NOMO-1 (cell line): ENCODE measurements around the gene BCAS3.
"Not testable (repeated sequence)": the region's sequence is repeated elsewhere in the genome, so short reads cannot be mapped to it uniquely, and the experiment has no call there.

Experiments
- DNase-seq, 2 experiments: peaks; one replicate each; lab custom pipeline; 2025; ENCODE audit not compliant: unreplicated experiment in 2 of 2; lab: John Stamatoyannopoulos, UW

BCAS3 gene

DNA sequence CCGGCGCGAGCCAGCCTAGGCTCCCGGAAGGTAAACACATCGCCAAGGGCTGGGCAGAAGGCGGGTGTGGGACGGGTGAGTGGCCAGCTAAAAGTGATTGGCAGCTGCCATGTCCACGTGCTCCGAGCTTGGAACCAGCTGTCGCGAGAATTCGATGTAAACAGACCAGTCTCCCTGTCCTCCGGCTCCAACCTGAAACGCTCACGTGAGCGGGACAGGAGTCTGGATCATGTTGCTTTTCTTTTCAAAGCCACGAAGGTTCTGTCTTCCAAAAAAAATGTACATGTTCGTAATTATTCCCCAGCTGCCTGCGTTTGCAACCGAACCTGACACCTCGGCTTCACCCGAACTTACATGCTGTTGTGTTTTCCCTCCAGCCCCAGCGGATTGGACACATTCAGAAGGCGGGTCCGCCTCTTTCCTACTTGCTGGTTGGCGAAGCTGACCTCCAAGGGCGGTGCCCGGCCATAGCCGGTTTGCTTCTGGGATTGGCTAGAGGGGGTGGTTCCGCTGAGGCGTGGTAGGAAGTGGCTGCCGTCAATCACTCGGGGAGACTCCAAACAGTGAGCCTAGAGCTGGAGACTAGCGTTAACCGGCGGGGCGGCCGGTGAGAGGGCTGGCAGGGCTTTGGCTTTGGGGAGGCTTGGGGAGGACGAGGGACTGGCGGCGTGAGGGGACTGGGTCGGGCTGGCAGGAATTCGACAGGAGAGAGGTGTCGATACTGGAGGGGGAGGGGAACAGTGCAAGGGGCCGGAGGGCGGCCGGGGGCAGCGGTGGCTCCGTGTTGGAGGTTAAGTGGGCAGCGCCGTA, at the start of gene BCAS3:
BCAS3 (plus strand) TSS at position 544 of the 810 bp plus-strand sequence.
- DNase-seq: peak; percentile 96 to 99

DNA sequence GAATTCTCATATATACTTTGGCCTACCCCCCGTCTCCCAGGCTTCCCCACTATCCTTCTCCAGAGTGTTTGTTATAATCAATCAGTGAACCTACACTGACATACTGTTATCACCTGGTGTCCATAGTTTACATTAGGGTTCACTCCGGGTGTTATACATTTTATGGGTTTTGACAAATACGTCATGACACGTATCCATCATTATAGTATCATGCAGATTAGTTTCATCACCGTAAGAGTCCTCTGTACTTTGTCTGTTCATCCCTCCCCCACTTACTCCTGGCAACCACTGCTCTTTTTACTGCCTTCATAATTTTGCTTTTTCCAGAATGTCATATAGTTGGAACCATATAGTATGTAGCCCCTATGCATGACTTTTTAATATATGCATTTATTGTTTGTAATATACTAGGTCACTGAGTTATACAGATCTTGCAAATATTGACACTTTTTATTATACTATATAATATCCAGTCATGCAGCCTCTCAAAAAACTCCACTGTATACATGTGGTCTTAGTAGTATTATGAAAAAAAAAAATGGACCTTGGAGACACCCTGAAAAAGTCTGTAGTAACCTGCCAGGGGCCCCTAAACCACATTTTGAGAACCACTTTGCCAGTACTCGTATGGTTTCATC, 49.3 kb upstream of the BCAS3 start:
- DNase-seq: no peak

DNA sequence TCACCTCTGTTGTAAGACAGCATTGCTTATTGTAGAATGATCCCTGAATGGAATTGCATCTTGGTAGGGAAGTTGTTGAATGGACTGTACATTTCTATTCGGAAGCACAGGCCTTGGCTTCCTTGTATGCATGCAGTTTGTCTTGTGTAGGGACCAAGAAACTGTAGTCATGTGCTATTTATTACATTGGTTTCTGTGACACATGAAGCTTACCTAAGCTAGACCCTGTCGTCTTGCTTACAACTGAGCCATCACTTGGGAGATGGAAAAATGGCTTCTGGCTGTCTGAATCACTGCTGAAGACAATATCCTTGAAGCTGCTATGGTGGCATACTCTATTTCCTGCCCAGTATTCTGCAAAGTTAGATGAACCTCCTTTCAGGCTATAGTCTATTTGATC, 48.5 kb upstream of the BCAS3 start:
- no peak for DNase-seq

DNA sequence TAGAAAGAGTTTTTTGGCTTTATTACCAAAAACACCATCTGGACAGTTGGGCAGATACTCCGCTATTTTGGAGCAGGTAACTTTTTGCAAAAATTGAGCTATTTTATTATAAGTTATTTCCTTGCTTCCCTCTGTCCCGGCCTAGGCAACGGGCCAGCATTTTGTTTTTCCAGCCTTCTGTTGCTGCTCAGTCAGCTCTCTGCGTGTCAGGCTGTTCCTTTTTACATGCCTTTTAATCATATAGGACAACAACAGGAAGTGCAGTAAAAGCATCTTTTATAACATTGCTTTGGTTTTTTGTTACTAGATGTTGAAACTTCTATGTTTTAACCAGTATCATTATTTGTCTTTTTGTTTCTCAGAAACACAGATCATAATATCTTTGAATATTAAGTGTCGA, 47.3 kb upstream of the BCAS3 start:
- DNase-seq: no peak

DNA sequence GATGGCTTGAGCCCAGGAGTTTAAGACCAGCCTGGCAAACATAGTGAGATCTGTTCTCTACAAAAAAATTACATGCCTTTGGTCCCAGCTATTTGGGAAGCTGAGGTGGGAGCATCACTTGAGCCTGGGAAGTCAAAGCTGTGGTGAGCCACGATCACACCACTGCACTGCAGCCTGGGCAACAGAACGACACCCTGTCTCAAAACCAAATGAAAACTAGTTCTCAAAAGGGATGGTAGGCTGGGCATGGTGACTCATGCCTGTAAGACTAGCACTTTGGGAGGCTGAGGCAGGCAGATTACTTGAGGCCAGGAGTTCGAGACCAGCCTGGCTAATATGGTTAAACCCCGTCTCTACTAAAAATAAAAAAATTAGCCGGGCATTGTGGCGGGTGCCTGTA, 46.5 kb upstream of the BCAS3 start:
- DNase-seq: no peak

DNA sequence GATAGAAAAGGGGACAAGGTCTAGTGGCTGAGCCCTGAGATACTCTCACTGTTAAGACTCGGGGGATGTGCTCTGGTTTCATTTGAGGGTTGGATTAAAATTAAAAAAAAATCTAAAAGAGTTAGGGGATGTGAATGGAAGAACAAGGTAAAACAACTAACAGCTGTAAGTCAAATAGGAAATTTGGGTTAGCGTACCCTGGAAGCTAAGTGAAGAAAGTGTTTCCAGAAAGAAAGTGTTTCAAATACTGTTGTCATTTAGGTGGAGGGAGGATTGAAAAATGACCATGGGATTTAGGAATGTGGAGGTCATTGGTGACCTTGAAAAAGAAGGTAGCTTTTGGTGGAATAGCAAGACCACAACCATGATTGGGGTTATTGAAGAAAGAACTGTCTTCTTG, 40.0 kb upstream of the BCAS3 start:
- DNase-seq: no peak

DNA sequence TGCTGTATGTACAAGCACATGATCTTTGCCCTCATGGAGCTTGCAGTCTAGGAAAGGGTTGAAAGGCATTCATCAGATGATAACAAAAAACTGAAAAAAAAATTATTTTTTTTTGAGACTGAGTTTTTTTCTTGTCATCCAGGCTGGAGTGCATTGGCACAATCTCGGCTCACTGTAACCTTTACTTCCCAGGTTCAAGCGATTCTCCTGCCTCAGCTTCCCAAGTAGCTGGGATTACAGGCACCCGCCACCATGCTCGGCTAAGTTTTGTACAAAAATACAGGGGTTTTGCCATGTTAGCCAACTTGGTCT, 38.7 kb upstream of the BCAS3 start:
- DNase-seq: no peak

DNA sequence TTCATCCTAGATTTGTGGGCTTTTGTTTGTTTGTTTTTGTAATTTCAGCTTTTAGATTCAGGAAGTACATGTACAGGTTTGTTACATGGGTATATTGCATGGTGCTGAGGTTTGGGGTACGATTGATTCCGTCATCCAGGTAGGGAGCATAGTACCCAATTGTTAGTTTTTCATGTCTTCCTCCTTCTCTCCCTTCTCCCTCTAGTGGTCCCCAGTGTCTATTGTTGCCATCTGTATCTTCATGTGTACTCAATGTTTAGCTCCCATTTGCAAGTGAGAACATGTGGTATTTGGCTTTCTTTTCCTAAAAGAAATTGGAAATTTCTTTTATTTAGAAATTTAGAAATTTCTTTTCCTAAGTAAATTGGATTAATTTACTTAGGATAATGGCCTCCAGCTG, 37.1 kb upstream of the BCAS3 start:
- no peak for DNase-seq

DNA sequence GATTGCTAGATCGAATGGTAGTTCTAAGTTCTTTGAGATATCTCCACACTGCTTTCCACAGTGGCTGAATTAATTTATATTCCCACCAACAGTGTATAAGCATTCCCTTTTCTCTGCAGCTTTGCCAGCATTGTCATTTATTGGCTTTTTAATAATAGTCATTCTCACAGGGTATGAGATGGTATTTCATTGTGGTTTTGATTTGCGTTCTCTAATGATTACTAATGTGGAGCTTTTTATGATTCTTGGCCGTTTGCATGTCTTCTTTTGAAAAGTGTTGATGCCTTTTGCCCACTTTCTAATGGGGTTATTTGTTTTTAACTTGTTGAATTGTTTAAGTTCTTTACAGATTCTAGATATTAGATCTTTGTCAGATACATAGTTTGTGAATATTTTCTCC, 36.5 kb upstream of the BCAS3 start:
- no peak for DNase-seq

DNA sequence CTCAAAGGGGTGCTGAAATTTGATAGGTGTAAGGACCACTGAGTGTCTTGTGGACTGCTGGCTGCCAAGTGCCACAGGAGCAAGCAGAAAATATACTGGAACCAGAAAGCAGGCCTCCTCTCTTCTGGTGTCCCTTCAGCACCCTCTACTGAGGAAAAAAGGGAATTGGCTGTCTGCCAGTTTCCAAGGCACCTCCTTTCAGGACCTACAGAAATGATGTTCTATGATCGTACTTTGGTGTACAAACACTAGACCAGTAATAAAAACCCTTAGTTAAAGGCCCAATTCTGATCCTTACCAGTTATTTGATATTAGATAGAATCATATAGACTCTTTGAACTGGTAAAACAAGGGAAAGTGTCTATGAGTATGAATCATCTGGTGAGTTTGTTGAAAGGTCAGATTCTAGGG, 35.8 kb upstream of the BCAS3 start:
- peak; percentile 27 to 32 for DNase-seq

DNA sequence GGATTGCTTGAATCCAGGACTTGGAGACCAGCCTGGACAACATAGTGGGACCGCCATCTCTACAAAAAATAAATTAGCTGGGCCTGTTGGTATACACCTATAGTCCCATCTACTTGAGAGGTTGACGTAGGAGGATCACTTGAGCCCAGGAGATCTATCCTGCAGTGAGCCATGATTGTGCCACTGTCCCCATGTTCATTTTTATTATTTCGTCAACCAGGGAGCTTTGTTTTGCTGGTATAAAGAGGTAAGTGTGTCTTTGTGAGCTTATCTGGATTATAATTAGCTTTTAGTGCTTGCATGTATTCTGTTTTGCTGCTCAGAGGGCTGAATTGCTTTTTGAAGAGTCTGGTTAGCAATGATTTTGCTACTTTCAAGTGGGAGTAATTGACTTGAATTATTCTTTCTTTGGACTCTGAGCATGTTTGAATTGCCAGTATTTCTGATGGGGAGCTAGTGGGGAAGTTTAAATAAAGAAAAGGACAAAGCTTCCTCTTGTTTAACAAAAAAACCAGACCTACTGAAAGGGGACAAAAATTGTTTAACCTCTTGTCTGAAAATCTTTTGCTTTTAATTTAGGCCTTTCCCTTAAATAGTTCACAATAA, 31.6 kb upstream of the BCAS3 start:
- DNase-seq: no peak

DNA sequence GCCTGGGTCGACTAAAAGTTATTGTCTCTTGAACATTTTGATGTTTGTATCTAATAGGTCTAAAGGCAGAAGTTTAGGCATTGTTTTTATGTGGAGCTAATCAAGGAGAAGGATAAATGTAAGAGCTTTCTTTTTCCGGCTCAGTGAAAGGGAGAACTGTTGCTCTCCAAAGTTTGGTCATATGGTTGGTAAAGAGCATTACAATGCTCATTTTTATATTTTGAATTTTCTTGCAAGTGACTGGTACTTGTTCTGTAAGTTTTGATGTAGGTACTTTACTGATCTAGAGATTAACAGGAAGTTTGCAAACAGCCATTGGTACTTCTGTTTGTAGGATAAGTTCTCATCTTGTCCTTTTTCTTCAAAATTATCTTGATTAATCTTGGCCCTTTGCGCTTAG, 30.9 kb upstream of the BCAS3 start:
- DNase-seq: no peak

DNA sequence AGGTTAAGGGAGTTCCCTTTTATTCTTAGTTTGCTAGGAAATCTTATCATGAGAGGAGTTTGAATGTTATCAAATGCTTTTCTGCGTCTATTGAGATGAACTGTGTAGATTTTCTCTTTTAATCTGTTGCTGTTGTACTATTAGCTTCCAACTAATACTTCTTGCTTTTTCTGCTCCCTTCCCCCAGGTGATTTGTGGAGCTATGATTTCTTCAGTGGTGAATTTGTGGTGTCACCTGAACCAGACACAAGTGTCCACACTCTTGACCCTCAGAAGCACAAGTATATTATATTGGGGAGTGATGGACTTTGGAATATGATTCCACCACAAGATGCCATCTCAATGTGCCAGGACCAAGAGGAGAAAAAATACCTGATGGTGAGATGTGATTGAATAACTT, 29.9 kb upstream of the BCAS3 start:
- DNase-seq: no peak

DNA sequence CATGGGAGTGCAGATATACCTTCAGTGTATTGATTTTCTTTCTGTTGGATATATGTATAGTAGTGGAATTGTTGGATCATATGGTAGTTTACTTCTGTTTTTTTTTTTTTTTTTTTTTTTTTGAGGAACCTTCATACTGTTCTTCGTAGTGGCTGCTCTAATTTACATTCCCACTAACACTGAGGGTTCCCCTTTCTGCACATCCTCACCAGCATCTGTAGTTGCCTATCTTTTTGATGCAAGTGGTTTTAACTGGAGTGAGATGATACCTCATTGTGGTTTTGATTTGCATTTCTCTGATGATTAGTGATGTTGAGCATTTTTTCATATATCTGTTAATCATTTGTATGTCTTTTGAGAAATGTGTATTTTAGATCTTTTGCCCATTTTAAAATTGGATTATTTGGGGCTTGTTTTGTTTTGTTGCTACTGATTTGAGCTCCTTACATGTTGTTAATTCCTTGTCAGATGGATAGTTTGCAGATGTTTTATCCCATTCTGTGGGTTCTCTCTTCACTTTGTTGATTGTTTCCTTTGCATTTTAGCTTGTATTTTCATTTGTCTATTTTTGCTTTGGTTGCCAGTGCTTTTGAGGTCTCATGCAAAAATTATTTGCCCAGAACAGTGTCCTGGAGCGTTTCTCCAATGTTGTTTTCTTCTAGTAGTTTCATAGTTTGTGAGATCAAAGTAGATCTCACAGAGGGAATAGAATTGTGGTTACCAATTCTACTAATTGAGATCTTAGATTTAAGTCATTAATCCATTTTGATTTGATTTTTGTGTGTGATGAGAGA, 25.0 kb upstream of the BCAS3 start:
- peak in 1 of 2 experiments; percentile 46 for DNase-seq

DNA sequence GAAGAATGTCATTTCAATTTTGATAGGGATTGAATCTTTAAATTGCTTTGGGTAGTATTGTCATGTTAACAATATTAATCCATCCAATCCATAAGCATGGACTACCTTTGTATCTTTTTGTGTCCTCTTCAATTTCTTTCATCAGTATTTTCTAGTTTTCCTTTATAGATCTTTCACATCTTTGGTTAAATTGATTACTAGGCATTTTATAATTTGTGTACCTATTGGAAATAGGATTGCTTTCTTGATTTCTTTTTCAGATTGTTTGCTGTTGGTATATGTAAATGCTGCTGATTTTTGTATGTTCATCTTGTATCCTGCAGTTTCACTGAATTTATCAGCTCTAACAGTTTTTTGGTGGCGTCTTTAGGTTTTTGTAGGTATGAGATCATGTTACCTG, 24.1 kb upstream of the BCAS3 start:
- no peak for DNase-seq

DNA sequence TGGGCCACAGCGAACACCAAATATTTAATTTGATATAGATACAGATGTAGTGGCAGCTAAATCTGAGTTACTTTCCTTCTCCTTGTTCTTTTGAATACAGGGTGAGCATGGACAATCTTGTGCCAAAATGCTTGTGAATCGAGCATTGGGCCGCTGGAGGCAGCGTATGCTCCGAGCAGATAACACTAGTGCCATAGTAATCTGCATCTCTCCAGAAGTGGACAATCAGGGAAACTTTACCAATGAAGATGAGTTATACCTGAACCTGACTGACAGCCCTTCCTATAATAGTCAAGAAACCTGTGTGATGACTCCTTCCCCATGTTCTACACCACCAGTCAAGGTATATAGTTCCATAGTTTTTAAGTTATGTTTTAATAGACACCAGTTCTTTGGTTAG, 21.2 kb upstream of the BCAS3 start:
- no peak for DNase-seq

DNA sequence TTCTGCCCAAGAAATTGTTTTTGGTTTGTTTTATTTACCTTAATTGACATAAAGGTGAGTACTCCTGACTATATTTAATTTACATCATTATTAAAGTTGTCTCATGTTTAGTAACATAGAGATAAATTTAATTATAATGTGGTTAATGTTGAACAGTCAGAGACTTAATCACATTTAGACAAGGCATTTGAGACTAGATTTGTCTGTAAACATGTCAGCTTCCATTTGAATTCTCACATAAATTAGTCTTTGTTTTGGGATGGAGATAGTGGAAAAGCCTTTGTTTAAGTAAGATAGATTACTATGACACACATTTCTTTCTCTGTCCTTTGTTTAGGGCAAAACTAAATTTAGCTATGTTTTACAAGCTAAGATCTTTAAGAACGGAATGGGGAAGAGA, 18.5 kb upstream of the BCAS3 start:
- no peak for DNase-seq

DNA sequence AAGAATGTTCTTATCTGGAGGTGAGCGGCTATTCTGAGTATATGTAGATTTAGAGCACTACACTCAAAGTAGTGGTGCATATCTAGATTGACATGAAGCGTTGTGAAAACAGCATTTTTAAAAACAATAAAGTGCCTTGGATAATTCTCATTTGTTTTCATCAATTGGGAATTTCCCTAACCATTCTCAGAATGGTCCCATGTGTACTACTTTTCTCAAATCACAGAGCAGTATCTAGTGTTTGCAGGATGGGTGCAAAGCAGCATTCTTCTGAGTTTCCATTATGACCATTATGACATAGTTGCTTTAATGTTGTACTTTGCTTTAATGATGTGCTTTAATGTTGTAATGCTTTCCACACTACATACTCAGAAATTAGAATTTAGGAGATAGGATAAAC, 16.2 kb upstream of the BCAS3 start:
- no peak for DNase-seq

DNA sequence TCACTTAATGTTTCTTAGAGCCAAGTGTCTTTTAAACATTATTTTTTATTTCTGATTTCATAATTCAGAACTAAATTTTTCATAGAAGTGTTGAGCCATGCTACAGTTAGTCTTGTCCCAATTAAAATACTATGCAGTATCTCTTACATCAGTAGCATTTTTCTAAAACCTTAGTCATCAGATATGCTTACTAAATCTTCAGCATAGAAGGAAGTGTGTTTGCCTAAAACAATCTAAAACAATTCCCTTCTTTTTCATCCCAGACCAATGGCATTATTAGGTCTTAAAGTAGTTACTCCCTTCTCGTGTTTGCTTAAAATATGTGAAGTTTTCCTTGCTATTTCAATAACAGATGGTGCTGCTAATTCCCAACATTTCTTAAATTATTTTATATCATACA, 13.6 kb upstream of the BCAS3 start:
- DNase-seq: no peak

DNA sequence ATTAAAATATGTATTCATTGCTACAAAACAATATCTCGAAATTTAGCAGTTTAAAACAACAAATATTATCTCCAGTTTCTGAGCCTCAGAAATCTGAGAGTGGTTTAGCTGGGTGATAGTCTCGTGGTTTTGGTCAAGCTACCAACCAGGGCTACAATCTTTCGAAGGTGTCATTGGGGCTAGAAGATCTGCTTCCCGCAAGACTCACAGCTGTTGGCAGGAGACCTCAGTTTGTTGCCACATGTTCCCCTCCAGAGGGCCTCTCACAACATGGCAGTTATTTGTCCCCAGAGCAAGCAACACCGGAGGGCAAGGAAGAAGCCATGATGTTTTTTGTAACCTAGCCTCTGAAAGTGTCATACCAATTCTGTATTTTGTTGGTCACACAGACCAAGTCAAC, 12.0 kb upstream of the BCAS3 start:
- no peak for DNase-seq

DNA sequence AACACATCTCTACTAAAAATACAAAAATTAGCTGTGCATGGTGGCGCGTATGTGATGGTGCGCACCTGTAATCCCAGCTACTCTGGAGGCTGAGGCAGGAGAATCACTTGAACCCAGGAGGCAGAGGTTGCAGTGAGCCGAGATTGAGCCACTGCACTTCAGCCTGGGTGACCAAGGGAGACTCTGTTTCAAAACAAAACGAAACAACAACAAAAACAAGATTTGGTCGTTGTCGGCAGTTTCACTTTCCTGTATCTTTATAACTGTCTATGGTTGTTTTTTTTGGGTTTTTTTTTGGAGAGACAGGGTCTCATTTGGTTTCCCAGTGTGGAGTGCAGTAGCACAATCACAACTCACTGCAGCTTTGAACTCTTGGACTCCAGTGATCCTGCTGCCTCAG, 8.9 kb upstream of the BCAS3 start:
- not testable (repeated sequence) for DNase-seq

DNA sequence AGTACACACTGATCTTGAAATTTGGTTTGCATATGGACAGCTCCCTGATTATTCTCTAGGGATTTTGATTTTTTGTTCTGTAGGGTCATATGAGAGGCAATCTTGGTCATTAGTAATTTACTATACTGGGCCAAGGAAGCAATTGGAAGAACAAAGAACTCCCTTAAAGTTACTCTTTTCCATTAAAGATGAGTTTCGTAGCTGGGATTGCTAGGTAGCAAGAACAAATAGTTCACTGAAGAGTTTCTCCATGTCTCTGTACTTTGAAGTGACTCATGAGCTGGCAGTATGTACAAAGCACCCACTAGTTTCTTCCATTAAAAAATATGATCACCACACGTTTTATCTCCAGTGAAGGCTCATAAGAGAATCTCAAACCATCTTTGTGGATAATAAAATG, 6.2 kb upstream of the BCAS3 start:
- DNase-seq: no peak
